Endothelial cell (in vitro differentiated cells): Measurements from ENCODE around the gene ADA. TPM values are rescaled to one million over a fixed set of nuclear protein-coding genes. Genes with fewer than 3 reads are reported as not detected.

ENCODE experiments used
- DNase-seq: peaks from one replicate; pipeline ENCODE4 v3.0.0; 2021; ENCODE audit warnings: low spot score
- H3K27ac Mint-ChIP-seq: one replicate; pipeline ENCODE4 v1.8.0; 2021; ENCODE audit warnings: mixed read lengths, inconsistent platforms; ENCODE audit not compliant: unreplicated experiment
- H3K27me3 Mint-ChIP-seq: one replicate; pipeline ENCODE4 v1.8.0; 2021; ENCODE audit warnings: mild to moderate bottlenecking, moderate library complexity, mixed read lengths, inconsistent platforms; ENCODE audit not compliant: unreplicated experiment
- H3K36me3 Mint-ChIP-seq: one replicate; pipeline ENCODE4 v1.8.0; 2021; ENCODE audit warnings: mild to moderate bottlenecking, low read depth, mixed read lengths, inconsistent platforms; ENCODE audit not compliant: unreplicated experiment
- H3K4me1 Mint-ChIP-seq: one replicate; pipeline ENCODE4 v1.8.0; 2021; ENCODE audit warnings: mild to moderate bottlenecking, mixed read lengths, inconsistent platforms; ENCODE audit not compliant: unreplicated experiment
- H3K4me3 Mint-ChIP-seq: one replicate; pipeline ENCODE4 v1.8.0; 2021; ENCODE audit warnings: mild to moderate bottlenecking, mixed read lengths, inconsistent platforms; ENCODE audit not compliant: unreplicated experiment
- H3K9me3 Mint-ChIP-seq: one replicate; pipeline ENCODE4 v1.8.0; 2021; ENCODE audit warnings: mixed read lengths, inconsistent platforms; ENCODE audit not compliant: unreplicated experiment
- CTCF ChIP-seq: fragments of 200-600 bp; sonication (generic); IDR thresholded peaks from one replicate; pipeline ENCODE4 v1.5.0; 2021; ENCODE audit warnings: antibody characterized with exemption; ENCODE audit not compliant: unreplicated experiment
- total RNA-seq: library from RNA; stranded (reverse); fragmentation: NEBNext Ultra II Directional; extraction: Animal tissue kit (Norgen Biotek cat#: 25700); gene quantifications from one replicate; pipeline ENCODE4 v1.2.1, GENCODE V29; 2021; ENCODE audit not compliant: unreplicated experiment

The ADA gene
- total RNA-seq, 1 donor from 2014 or later, result 137 TPM

GRCh38 chr20:44585057-44585963 is 66.2 kb downstream of the ADA start:
- DNase-seq, result no peak
- Mint-ChIP-seq H3K9me3 (no peaks in the 10 kb centered on the region), H3K27ac (peak overlapping the region; percentile 9), H3K4me1 (peaks cover 69% of the 10 kb centered on the region), H3K4me3 (peak overlapping the region; percentile 93), H3K27me3 (peaks cover 2% of the 10 kb centered on the region), H3K36me3 (peaks cover 22% of the 10 kb centered on the region)
- no peak for TF ChIP-seq CTCF

- peak overlapping the region; percentile 45 for H3K27ac Mint-ChIP-seq
- TF ChIP-seq CTCF, result no peak
- peaks cover 77% of the 10 kb centered on the region for H3K4me1 Mint-ChIP-seq
- H3K4me3 Mint-ChIP-seq, result peak overlapping the region; percentile 93
- peaks cover 2% of the 10 kb centered on the region for H3K27me3 Mint-ChIP-seq
- no peaks in the 10 kb centered on the region for H3K9me3 Mint-ChIP-seq
- H3K36me3 Mint-ChIP-seq, result peaks cover 20% of the 10 kb centered on the region
- no peak for DNase-seq
Measured at GRCh38 chr20:44584162-44584561, 67.3 kb downstream of the ADA start.

- H3K27ac Mint-ChIP-seq, result peak overlapping the region; percentile 55
- DNase-seq, result no peak
- no peak for TF ChIP-seq CTCF
Measured at GRCh38 chr20:44583157-44583556, 68.3 kb downstream of the ADA start.

GRCh38 chr20:44582311-44583025 is 69.0 kb downstream of the ADA start, which contains the start of gene PKIG:
PKIG (plus strand) TSS chr20:44582579; CDS start chr20:44614557, 31,978 bp downstream.
- Mint-ChIP-seq H3K27me3 (peaks cover 2% of the 10 kb centered on the region), H3K9me3 (no peaks in the 10 kb centered on the region), H3K36me3 (peaks cover 16% of the 10 kb centered on the region), H3K27ac (peak within 1 kb of the TSS; percentile 94), H3K4me3 (peak within 1 kb of the TSS; percentile 93), H3K4me1 (peaks cover 72% of the 10 kb centered on the region)
- DNase-seq, result peak; percentile 39
- TF ChIP-seq CTCF, result no peak

More at GRCh38 chr20:44583157-44583556, 68.3 kb downstream of the ADA start:
- Mint-ChIP-seq H3K4me3 (peak overlapping the region; percentile 93), H3K4me1 (peaks cover 79% of the 10 kb centered on the region), H3K9me3 (no peaks in the 10 kb centered on the region), H3K36me3 (peaks cover 23% of the 10 kb centered on the region), H3K27me3 (peaks cover 2% of the 10 kb centered on the region)
